GM10266 (cell line): ENCODE measurements around the gene SRC.
"Not testable (repeated sequence)": the region's sequence is repeated elsewhere in the genome, so short reads cannot be mapped to it uniquely, and the experiment has no call there.

Source experiments
- DNase-seq: peaks from one replicate; pipeline ENCODE4 v3.0.0; 2012; ENCODE audit errors: extremely low spot score
- TF ChIP-seq, protein P1 (sequence below): IDR thresholded peaks from 2 replicates; pipeline ENCODE4 v1.5.1; 2012; ENCODE audit warnings: mild to moderate bottlenecking, low read depth; ENCODE audit not compliant: control insufficient read depth, insufficient read depth; ENCODE audit errors: missing control alignments

The SRC gene

DNA sequence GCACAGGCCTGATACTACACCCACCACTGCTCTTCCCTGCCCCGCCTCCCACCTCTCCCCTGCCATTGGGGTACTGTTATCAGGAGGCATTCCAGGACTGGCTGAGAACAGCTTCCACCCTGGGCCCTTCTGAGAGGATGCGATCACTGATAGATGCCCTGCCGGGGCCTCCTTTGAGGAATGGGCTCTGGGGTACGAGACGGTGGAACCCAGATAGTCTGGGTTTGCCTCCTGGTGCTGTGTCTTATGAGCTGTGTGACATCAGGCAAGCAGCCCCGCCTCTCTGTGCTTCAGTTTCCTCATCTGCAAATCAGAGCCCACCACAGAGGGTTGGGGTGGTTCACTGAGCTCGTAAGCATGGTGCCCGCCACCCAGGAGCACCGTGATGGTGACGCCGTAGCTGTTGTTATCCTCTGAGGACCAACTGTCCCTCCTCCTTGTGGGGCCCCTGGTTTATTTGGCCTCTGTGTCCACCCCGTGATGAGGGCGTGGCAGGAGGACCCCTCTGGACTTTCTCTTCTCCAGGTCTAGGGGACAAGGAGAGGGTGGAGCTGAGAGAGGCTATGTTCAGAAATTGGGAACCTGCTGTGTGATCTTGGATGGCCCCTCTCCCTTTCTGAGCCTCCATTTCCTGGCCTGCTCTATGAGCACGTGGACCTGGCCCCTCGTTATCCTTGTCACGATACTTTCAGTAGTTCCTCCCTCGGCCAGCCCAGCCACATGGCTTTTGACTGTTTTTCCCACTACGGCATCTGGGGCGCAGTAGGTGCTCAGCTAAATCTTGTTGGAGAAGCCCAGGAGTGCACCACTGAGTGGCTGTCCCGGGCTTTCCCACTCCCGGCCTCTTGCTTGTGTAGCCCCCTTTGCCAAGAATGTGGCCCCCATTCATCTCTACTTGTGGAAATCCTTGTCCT, 18.3 kb downstream of the SRC start:
- TF ChIP-seq, protein P1, sequence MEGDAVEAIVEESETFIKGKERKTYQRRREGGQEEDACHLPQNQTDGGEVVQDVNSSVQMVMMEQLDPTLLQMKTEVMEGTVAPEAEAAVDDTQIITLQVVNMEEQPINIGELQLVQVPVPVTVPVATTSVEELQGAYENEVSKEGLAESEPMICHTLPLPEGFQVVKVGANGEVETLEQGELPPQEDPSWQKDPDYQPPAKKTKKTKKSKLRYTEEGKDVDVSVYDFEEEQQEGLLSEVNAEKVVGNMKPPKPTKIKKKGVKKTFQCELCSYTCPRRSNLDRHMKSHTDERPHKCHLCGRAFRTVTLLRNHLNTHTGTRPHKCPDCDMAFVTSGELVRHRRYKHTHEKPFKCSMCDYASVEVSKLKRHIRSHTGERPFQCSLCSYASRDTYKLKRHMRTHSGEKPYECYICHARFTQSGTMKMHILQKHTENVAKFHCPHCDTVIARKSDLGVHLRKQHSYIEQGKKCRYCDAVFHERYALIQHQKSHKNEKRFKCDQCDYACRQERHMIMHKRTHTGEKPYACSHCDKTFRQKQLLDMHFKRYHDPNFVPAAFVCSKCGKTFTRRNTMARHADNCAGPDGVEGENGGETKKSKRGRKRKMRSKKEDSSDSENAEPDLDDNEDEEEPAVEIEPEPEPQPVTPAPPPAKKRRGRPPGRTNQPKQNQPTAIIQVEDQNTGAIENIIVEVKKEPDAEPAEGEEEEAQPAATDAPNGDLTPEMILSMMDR: no peak
- DNase-seq: no peak

DNA sequence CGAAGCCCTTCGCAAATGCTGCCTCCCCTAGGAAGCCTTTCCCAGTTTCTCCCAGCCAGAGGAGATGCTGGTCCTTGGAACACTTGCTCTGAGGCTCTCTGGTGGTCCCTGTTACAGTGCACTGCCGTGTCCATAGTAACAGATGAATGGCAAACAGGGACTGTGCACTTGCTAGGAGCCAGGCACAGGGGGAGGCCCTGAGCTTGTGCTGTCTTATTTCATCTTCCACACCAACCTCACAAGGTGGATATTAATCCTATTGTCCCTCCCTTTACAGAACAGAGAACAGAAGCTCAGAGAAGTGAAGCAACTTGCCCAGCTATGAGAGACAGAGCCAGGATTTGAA, 19.0 kb downstream of the SRC start:
- peak; percentile 42 for DNase-seq
- TF ChIP-seq, protein P1: no peak

DNA sequence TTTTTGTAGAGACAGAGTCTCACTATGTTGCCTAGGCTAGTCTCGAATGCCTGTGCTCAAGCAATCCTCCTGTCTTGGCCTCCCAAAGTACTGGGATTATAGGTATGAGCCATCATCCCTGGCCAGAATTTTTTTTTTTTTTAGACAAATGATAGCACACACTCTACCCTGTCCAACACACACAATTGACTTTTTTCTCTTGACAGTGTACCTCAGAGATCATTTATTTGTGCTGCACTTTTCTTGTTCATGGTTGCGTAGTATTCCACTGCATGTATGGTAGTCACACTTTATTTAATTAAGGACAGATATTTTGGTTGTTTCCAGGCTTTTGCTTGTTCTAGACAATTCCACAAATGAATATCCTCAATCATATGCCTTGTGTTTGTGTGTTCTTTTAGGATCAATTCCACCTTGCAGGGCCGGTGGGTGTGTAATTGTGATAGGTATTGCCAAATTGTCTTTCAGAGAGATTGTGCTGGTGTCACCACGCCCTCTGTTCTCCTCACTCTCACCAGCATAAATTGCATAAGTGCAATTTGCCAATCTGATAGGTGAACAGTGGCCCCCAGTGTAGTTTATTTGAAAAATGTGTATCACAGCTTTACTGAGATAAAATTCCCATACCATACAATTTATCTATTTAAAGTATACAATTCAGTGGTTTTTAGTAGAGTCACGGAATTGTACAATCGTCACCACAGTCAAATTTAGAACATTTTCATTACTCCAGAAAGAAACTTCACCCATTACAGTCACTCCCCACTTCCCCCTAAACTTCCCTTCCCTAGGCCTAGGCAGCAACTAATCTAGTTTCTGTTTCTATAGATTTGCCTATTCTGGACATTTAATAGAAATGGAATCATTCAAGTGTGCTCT, 20.1 kb downstream of the SRC start:
- DNase-seq: no peak
- TF ChIP-seq, protein P1: no peak

DNA sequence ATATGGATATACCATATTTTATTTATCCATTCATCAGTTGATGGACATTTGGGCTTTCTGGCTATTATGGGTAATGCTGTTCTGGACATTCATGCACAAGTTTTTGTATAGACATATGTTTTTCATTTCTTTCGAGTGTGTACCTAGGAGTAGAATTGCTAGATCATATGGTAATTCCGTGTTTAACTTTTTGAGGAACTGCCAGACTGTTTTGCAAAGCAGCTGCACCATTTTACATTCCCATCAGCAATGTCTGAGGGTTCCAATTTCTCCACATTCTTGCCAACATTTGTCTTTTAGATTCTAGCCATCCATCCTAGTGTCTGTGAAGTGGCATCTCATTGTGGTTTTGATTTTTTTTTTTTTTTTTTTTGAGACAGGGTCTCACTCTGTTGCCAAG, 20.8 kb downstream of the SRC start:
- no peak for DNase-seq
- TF ChIP-seq, protein P1: no peak

DNA sequence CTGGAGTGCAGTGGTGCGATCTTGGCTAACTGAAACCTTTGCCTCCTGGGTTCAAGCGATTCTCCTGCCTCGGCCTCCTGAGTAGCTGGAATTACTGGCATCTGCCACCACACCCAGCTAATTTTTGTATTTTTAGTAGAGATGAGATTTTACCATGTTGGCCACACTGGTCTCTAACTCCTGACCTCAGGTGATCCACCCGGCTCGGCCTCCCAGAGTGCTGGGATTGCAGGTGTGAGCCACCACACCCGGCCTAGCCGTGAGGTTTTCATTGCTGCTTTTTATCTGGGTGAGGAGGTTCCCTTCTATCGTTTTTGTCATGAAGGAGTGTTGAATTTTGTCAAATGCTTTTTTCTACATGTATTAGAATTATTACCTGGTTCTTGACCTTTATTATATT, 23.9 kb downstream of the SRC start:
- DNase-seq: no peak
- TF ChIP-seq, protein P1: no peak

DNA sequence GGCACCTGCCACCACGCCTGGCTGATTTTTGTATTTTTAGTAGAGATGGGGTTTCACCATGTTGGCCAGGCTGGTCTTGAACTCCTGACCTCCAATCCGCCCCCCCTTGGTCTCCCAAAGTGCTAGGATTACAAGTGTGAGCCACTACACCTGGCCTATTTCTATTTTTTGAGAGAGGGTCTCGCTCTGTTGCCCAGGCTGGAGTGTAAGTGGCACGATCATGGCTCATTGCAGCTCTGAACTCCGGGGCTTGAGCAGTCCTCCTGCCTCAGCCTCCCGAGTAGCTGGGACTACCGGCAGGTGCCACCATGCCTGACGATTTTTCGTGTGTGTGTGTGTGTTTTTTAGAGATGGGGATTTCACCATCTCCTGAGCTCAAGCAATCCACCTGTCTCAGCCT, 25.9 kb downstream of the SRC start:
- not testable (repeated sequence) for DNase-seq

DNA sequence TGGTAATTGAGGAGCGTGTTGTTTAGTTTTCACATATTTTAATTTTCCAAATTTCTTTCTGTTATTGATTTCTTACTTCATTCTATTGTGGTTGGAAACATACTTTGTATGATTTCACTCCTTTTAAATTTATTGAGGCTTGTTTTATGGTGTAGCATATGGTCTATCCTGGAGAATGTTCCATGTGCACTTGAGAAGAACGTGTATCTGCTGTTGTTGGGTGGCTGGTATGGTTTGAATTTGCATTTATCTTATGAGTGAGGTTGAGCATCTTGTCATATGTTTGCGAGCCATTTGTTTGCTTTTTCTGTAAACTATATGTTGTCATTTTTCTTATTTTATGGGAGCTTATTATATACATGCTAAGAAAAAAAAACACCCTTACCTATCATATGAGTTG, 26.5 kb downstream of the SRC start:
- TF ChIP-seq, protein P1: no peak
- no peak for DNase-seq
